K562 (cell line): ENCODE measurements around the gene PUSL1. TPM values are rescaled to one million over a fixed set of nuclear protein-coding genes. Genes with fewer than 3 reads are reported as not detected.
A peak's percentile ranks its signal among the peaks of the same experiment; 100 is the strongest.

Source experiments
- C11orf30 ChIP-seq: fragments of 450-650 bp; IDR thresholded peaks from 2 replicates; pipeline ENCODE4 v1.6.1; 2016; ENCODE audit warnings: low read depth, mild to moderate bottlenecking
- CBX5 ChIP-seq: IDR thresholded peaks from 2 replicates; pipeline ENCODE4 v1.6.1; 2014; ENCODE audit warnings: low read depth, borderline replicate concordance
- CREB3L1 ChIP-seq: fragments of 450-650 bp; IDR thresholded peaks from 2 replicates; pipeline ENCODE4 v1.6.1; 2014; ENCODE audit warnings: low read depth, mild to moderate bottlenecking, moderate library complexity, borderline replicate concordance
- ELF2 ChIP-seq: fragments of 250-450 bp; sonication (Bioruptor Pico); IDR thresholded peaks from 2 replicates; pipeline ENCODE4 v1.5.0; 2021; ENCODE audit warnings: mild to moderate bottlenecking
- ELK3 ChIP-seq: fragments of 450-650 bp; formaldehyde crosslinking; IDR thresholded peaks from 2 replicates; pipeline ENCODE4 v1.4.0; 2020; ENCODE audit warnings: mild to moderate bottlenecking
- GABPB1 ChIP-seq: sonication (generic); formaldehyde crosslinking; IDR thresholded peaks from 2 replicates; pipeline ENCODE4 v1.8.0; 2022; ENCODE audit warnings: mild to moderate bottlenecking, missing genetic modification reagents
- GTF3C2 ChIP-seq: IDR thresholded peaks from 3 replicates; pipeline ENCODE4 v1.6.1; 2011; ENCODE audit warnings: borderline replicate concordance, mild to moderate bottlenecking, moderate library complexity; ENCODE audit not compliant: insufficient read length; ENCODE audit errors: extremely low read depth
- JUNB ChIP-seq: fragments of 450-650 bp; formaldehyde crosslinking; conservative IDR thresholded peaks from 2 replicates; pipeline ENCODE4 v1.4.0; 2020; ENCODE audit warnings: mild to moderate bottlenecking
- LARP7 ChIP-seq: fragments of 450-650 bp; IDR thresholded peaks from 2 replicates; pipeline ENCODE4 v1.6.1; 2016
- NCOA2 ChIP-seq, 2 experiments: fragments of 450-650 bp; IDR thresholded peaks; 2 replicates each; pipeline ENCODE4 v1.6.1; 2018; ENCODE audit warnings: mild to moderate bottlenecking in 2 of 2, moderate library complexity in 1 of 2; ENCODE audit not compliant: partially characterized antibody in 2 of 2
- NFIC ChIP-seq: fragments of 450-650 bp; IDR thresholded peaks from 2 replicates; pipeline ENCODE4 v1.6.1; 2017; ENCODE audit warnings: mild to moderate bottlenecking, inconsistent platforms
- POLR2AphosphoS5 ChIP-seq: IDR thresholded peaks from 2 replicates; pipeline ENCODE4 v1.6.1; 2011; ENCODE audit warnings: mild to moderate bottlenecking, low read depth, low read length, moderate library complexity; ENCODE audit not compliant: control insufficient read depth, insufficient read depth
- SLC30A9 ChIP-seq: fragments of 250-450 bp; sonication (Bioruptor Pico); IDR thresholded peaks from 2 replicates; pipeline ENCODE4 v1.8.0; 2022; ENCODE audit warnings: mild to moderate bottlenecking, moderate library complexity
- SMAD3 ChIP-seq: fragments of 450-650 bp; formaldehyde crosslinking; conservative IDR thresholded peaks from 2 replicates; pipeline ENCODE4 v1.4.0; 2020; ENCODE audit warnings: mild to moderate bottlenecking
- STAT5A ChIP-seq: IDR thresholded peaks from 2 replicates; pipeline ENCODE4 v1.6.1; 2012; ENCODE audit warnings: low read length, inconsistent platforms, borderline replicate concordance
- TFE3 ChIP-seq: fragments of 450-650 bp; formaldehyde crosslinking; IDR thresholded peaks from 2 replicates; pipeline ENCODE4 v1.4.0; 2020; ENCODE audit warnings: mild to moderate bottlenecking, mixed read lengths
- ZBTB8A ChIP-seq: fragments of 450-650 bp; IDR thresholded peaks from 2 replicates; pipeline ENCODE4 v1.6.1; 2018; ENCODE audit warnings: mild to moderate bottlenecking, moderate library complexity; ENCODE audit not compliant: partially characterized antibody
- ZNF121 ChIP-seq: sonication (generic); formaldehyde crosslinking; conservative IDR thresholded peaks from 2 replicates; pipeline ENCODE4 v1.8.0; 2022; ENCODE audit warnings: missing genetic modification reagents
- ZNF253 ChIP-seq: fragments of 250-450 bp; sonication (Bioruptor Pico); conservative IDR thresholded peaks from 2 replicates; pipeline ENCODE4 v1.6.1; 2021; ENCODE audit warnings: mild to moderate bottlenecking
- ZNF551 ChIP-seq: fragments of 250-450 bp; sonication (Bioruptor Pico); IDR thresholded peaks from 2 replicates; pipeline ENCODE4 v1.5.0; 2021; ENCODE audit warnings: mild to moderate bottlenecking, moderate library complexity
- ZNF75A ChIP-seq: fragments of 450-650 bp; formaldehyde crosslinking; IDR thresholded peaks from 2 replicates; pipeline ENCODE4 v1.4.0; 2020; ENCODE audit warnings: mild to moderate bottlenecking
- polyA plus RNA-seq, 8 experiments: library from polyadenylated mRNA; depleted of rRNA in 4 of 8; stranded (reverse) in 5 of 8; unstranded in 3 of 8; fragments of >200 nt; fragmentation: Nextera tagmentation in 2 of 8; fragmentation: Illumina TruSeq in 1 of 8; extraction: Ambion mirVana in 2 of 8; extraction: Trizol in 1 of 8; gene quantifications; 2 replicates each; pipeline versions ENCODE4 v1.2.1 to v1.2.3, GENCODE V29; 2011 to 2014; ENCODE audit warnings: inconsistent platforms in 1 of 8, missing spikeins in 1 of 8
- total RNA-seq, 7 experiments: library from RNA; depleted of rRNA in 6 of 7; stranded (reverse); fragments of >200 nt in 6 of 7; fragmentation: Illumina TruSeq in 2 of 7; extraction: Trizol in 2 of 7; gene quantifications; 2 replicates each; pipeline versions ENCODE4 v1.2.1 to v1.2.3, GENCODE V29; 2011 to 2021; ENCODE audit warnings: low replicate concordance in 1 of 7

Gene PUSL1
- total and polyA plus RNA-seq, 9 of the 15 experiments (the other 6 are each of a cell fraction or from before 2014, with no cell fraction given): 0.62 to 86.9 (median 13.6) TPM

GRCh38 chr1:1347663-1348419 is 39.4 kb downstream of the PUSL1 start (continued):
- TF ChIP-seq NCOA2 (IDR thresholded peaks at IDR 0.05; ENCODE audit: partially characterized antibody in 2 of 2) (no peak), ZNF75A (no peak), ELF2 (CRISPR knock-in tag) (no peak), ZNF551 (CRISPR knock-in tag) (no peak), GTF3C2 (no peak), CREB3L1 (no peak), POLR2AphosphoS5 (no peak), LARP7 (no peak), SMAD3 (CRISPR knock-in tag) (no peak), ZBTB8A (no peak), ELK3 (no peak), GABPB1 (peak; percentile 66), SLC30A9 (CRISPR knock-in tag) (no peak), CBX5 (no peak), ZNF121 (no peak), C11orf30 (no peak), STAT5A (no peak), ZNF253 (CRISPR knock-in tag) (no peak), NFIC (no peak), TFE3 (CRISPR knock-in tag) (no peak), JUNB (CRISPR knock-in tag) (no peak)
